GM21786 (cell line): ENCODE data around the gene NADK2.
A peak's percentile ranks its signal among the peaks of the same experiment; 100 is the strongest.

Experiments
- ATAC-seq: cut with Tn5 transposase; IDR thresholded peaks from one replicate; pipeline ENCODE4 v1.9.1; 2021; ENCODE audit not compliant: unreplicated experiment

Gene NADK2

DNA sequence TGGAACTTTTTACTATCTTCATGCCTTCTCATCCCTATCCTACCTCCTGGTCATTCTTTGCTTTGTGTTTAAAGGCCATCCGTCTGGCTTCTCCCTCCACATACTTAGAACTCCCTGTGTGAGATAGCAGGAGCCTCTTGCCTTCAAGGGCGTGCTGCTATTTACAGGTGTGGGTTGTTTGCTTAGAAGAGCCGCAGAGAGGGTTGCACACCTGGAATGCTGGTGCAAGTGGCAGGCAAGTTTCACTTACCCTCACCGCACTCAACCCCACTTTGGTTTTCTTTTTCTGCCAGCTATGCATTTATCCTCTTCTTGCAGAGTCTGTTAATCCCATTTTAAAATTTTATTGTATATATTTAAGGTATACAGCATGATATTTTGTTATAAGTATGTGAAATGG is 77.3 kb downstream of the NADK2 start:
- ATAC-seq: no peak

DNA sequence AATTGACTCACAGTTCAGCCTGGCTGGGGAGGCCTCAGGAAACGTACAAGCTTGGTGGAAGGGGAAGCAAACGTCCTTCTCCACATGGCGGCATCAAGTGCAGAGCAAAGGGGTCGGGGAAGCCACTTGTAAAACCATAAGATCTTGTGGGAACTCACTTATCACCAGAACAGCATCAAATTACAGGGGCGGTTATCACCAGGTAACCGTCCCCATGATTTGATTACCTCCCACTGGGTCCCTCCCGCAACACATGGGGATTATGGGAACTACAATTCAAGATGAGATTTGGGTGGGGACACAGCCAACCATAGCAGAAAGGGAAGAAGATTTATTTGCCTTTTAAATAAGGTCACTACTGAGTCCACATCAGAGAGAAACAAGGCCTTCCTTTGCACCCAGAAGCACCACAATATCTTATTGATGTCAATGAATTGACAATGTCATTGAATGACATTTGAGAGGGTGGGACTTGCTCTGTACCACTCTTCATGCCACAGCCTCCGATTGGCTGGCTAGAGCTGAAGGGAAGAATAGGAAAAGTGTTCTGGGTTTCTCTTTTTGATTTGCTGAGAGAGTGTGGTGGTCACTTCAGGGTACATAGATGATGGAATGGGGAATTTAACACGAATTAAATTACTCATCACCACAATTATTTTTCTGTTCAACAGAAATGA is 78.8 kb downstream of the NADK2 start:
- ATAC-seq: no peak

GRCh38 chr5:36161361-36161760 is 80.4 kb downstream of the NADK2 start:
- no peak for ATAC-seq

DNA sequence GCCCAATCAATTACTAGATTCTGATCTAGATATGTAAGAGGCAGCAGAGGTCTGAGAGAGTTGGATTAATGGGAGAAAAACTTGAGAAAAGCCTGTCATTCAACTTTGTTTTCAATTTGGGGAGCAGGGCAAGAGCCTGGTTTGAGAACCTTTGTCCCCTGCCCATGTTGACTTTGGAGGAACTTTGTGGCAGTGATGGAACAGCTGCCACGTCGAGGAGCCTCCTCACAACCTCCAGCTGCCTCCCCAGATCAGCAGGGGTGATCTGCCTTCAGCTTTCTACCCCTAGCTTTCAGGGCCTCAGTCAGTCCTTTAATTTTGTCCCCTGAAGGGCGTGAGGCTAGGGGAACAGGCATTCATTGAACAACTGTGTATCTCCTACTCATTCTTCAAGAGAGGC is 81.1 kb downstream of the NADK2 start:
- no peak for ATAC-seq

GRCh38 chr5:36158144-36158543 is 83.6 kb downstream of the NADK2 start:
- no peak for ATAC-seq

GRCh38 chr5:36156619-36157018 is 85.1 kb downstream of the NADK2 start:
- ATAC-seq: no peak

GRCh38 chr5:36156121-36156601 is 85.6 kb downstream of the NADK2 start:
- ATAC-seq: no peak

GRCh38 chr5:36155291-36155690 is 86.4 kb downstream of the NADK2 start:
- ATAC-seq: no peak

- no peak for ATAC-seq
Observed at GRCh38 chr5:36153726-36154125, 88.0 kb downstream of the NADK2 start.

DNA sequence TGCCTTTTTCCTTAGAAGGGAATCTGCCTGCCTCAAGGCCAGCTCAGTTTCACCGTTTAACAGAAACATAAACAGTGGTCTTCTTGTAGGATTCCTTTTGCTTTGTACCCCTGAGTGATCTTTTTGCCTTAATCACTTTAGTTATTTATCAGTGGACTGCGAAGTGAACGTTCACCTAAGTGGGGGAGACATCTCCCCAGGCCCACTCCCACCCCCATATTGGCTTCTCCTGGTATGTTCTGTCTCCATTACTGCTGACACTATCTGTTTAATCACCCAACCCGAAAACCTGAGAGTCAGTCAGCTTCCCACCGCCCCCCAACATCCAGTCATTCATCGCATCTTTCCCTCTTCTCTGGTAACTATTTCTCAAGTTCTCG is 88.4 kb downstream of the NADK2 start:
- no peak for ATAC-seq

GRCh38 chr5:36152324-36153297 is 89.1 kb downstream of the NADK2 start:
- ATAC-seq: peak; percentile 0

DNA sequence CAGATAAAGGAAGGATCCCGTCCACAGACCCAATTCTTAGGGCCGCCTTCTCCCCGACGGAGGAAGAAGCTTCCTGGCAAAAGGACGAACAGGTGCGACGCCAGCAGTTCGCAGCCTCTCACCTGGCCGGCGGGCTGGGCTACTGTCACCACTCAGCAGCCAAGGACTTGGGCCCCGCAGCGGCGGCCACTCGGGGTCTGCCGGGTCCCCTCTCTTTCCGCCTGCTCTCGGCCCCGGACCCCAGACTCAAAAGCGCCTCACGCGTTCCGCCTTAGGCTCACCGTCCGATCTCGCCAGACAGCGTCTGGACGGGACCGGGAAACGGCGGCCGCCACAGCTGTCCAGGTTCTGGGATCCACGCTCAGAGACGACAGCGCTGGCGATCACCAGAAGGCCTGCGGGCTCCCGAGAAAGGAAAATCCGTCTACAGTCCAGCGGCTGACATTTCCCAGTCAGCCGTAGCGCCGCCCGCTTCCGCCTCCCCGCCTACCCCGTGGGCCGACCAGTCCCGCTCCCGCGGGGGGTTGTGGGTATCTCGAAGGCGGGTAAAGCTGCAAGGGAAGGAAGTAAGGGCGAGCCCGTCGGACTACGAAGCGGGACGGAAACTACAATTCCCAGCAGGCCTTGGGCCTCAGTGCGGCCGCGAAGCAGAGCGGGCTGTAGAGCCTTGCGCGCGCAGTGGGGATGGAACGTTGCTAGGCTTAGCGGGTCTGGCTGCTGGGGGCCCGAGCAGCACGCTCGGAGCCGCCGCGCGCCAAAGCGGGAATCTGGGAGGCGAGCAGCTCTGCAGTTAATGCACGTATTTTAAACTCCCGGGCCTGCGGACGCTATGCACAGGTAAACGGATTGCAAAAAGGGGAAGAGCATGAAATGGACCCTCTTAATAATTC is 90.0 kb downstream of the NADK2 start, which contains the start of the genes LMBRD2 and SKP2:
Gene LMBRD2 (minus strand): TSS at position 454 of the 890 bp plus-strand sequence. CDS start 8,538 bp downstream, outside the sequence.
Gene SKP2 (plus strand): TSS at position 678 of the 890 bp plus-strand sequence. CDS start 152 bp downstream, at position 830.
- ATAC-seq: peak; percentile 99

DNA sequence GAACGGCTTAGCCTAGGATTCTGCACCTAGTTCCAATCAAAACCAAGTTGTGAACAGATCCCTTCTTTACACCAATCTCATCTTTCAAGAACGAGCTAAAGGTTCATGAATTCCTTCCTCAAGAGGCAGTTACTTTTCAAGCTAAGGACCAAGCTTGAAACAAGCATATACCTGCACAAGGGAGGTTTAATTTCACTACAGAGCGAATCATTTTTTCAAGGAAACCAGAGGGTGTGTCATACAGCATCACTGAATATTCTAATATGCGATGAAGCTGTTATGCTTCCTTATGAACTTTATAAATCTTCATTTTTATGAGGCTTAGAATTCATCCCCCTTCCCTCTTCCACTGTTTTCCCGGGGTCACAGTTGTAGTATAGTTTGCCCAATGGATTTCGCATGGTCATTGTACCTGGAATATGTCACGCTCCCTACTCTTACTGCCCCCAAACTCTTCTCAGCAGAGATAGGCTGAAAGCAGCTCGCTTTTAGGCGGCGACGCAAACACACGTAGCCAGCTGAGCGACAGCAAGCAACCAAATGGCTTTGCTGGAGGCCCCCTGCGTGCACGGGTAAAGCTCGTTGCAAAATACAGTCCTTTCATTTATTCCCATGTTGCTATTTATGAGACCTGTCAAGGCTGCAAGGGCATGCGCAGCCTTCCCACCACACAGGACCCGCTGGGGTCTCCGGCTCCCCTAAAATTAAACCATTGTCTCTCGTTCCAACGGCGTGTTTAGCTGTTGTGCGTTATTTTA is 90.9 kb downstream of the NADK2 start:
- ATAC-seq: peak; percentile 23

GRCh38 chr5:36147681-36148080 is 94.0 kb downstream of the NADK2 start:
- no peak for ATAC-seq

- ATAC-seq: no peak
Observed at GRCh38 chr5:36146390-36146789, 95.3 kb downstream of the NADK2 start.

- ATAC-seq: no peak
Observed at GRCh38 chr5:36145311-36145710, 96.4 kb downstream of the NADK2 start.
